Measurements from ENCODE around the gene SH3GL2.

Gene SH3GL2

GRCh38 chr9:17611342-17611741, 32.5 kb downstream of the SH3GL2 start:
- DNase-seq (ENCODE audit: low spot score): no peak

GRCh38 chr9:17611917-17612316, 33.1 kb downstream of the SH3GL2 start:
- DNase-seq (ENCODE audit: low spot score): no peak

GRCh38 chr9:17613758-17614157, 34.9 kb downstream of the SH3GL2 start:
- no peak for DNase-seq (ENCODE audit: low spot score)

- no peak for DNase-seq (ENCODE audit: low spot score)
These were observed 35.4 kb downstream of the SH3GL2 start for GRCh38 chr9:17614250-17614649.

- DNase-seq (ENCODE audit: low spot score): no peak
These were observed 36.0 kb downstream of the SH3GL2 start for GRCh38 chr9:17614903-17615302.

- no peak for DNase-seq (ENCODE audit: low spot score)
These were observed 43.3 kb downstream of the SH3GL2 start for GRCh38 chr9:17622141-17622540.

- no peak for DNase-seq (ENCODE audit: low spot score)
These were observed 43.9 kb downstream of the SH3GL2 start for GRCh38 chr9:17622749-17623148.

GRCh38 chr9:17623965-17624364, 45.1 kb downstream of the SH3GL2 start:
- DNase-seq (ENCODE audit: low spot score): no peak

- DNase-seq (ENCODE audit: low spot score): no peak
These were observed 45.7 kb downstream of the SH3GL2 start for GRCh38 chr9:17624571-17624970.

- DNase-seq (ENCODE audit: low spot score): no peak
These were observed 47.0 kb downstream of the SH3GL2 start for GRCh38 chr9:17625644-17626388.

- DNase-seq (ENCODE audit: low spot score): no peak
These were observed 48.8 kb downstream of the SH3GL2 start for GRCh38 chr9:17627641-17628040.

- DNase-seq (ENCODE audit: low spot score): no peak
These were observed 49.8 kb downstream of the SH3GL2 start for GRCh38 chr9:17628624-17629023.

- DNase-seq (ENCODE audit: low spot score): no peak
These were observed 51.7 kb downstream of the SH3GL2 start for GRCh38 chr9:17630531-17630949.

- DNase-seq (ENCODE audit: low spot score): no peak
These were observed 52.5 kb downstream of the SH3GL2 start for GRCh38 chr9:17631396-17631795.

GRCh38 chr9:17632994-17633393, 54.1 kb downstream of the SH3GL2 start:
- DNase-seq (ENCODE audit: low spot score): no peak

- DNase-seq (ENCODE audit: low spot score): no peak
These were observed 56.4 kb downstream of the SH3GL2 start for GRCh38 chr9:17635115-17635890.

- DNase-seq (ENCODE audit: low spot score): no peak
These were observed 57.5 kb downstream of the SH3GL2 start for GRCh38 chr9:17636349-17636748.

GRCh38 chr9:17636821-17637220, 58.0 kb downstream of the SH3GL2 start:
- no peak for DNase-seq (ENCODE audit: low spot score)

- DNase-seq (ENCODE audit: low spot score): no peak
These were observed 58.4 kb downstream of the SH3GL2 start for GRCh38 chr9:17637229-17637628.

GRCh38 chr9:17648516-17648915, 69.7 kb downstream of the SH3GL2 start:
- no peak for DNase-seq (ENCODE audit: low spot score)

GRCh38 chr9:17651725-17652124, 72.9 kb downstream of the SH3GL2 start:
- no peak for DNase-seq (ENCODE audit: low spot score)

GRCh38 chr9:17653947-17654465, 75.1 kb downstream of the SH3GL2 start:
- DNase-seq (ENCODE audit: low spot score): no peak

- no peak for DNase-seq (ENCODE audit: low spot score)
These were observed 78.0 kb downstream of the SH3GL2 start for GRCh38 chr9:17656889-17657288.
